Choroid plexus epithelial cell (primary cell): ENCODE data around the gene FBXO41.
A peak's percentile ranks its signal among the peaks of the same experiment; 100 is the strongest.

ENCODE experiments used
- DNase-seq: peaks from one replicate; pipeline ENCODE4 v3.0.0-alpha.2; 2010; ENCODE audit warnings: low read depth
- H3K4me3 ChIP-seq: 2 replicates; pipeline ENCODE4 v1.5.1; 2011; ENCODE audit warnings: low read depth, mild to moderate bottlenecking, control low read depth, low read length, moderate library complexity
- TF ChIP-seq, protein P1 (sequence below): conservative IDR thresholded peaks from 2 replicates; pipeline ENCODE4 v1.5.1; 2011; ENCODE audit warnings: low read depth, mild to moderate bottlenecking, control low read depth, inconsistent platforms, low read length, moderate library complexity

FBXO41 gene, protein sequence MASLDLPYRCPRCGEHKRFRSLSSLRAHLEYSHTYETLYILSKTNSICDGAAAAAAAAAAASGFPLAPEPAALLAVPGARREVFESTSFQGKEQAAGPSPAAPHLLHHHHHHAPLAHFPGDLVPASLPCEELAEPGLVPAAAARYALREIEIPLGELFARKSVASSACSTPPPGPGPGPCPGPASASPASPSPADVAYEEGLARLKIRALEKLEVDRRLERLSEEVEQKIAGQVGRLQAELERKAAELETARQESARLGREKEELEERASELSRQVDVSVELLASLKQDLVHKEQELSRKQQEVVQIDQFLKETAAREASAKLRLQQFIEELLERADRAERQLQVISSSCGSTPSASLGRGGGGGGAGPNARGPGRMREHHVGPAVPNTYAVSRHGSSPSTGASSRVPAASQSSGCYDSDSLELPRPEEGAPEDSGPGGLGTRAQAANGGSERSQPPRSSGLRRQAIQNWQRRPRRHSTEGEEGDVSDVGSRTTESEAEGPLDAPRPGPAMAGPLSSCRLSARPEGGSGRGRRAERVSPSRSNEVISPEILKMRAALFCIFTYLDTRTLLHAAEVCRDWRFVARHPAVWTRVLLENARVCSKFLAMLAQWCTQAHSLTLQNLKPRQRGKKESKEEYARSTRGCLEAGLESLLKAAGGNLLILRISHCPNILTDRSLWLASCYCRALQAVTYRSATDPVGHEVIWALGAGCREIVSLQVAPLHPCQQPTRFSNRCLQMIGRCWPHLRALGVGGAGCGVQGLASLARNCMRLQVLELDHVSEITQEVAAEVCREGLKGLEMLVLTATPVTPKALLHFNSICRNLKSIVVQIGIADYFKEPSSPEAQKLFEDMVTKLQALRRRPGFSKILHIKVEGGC

DNA sequence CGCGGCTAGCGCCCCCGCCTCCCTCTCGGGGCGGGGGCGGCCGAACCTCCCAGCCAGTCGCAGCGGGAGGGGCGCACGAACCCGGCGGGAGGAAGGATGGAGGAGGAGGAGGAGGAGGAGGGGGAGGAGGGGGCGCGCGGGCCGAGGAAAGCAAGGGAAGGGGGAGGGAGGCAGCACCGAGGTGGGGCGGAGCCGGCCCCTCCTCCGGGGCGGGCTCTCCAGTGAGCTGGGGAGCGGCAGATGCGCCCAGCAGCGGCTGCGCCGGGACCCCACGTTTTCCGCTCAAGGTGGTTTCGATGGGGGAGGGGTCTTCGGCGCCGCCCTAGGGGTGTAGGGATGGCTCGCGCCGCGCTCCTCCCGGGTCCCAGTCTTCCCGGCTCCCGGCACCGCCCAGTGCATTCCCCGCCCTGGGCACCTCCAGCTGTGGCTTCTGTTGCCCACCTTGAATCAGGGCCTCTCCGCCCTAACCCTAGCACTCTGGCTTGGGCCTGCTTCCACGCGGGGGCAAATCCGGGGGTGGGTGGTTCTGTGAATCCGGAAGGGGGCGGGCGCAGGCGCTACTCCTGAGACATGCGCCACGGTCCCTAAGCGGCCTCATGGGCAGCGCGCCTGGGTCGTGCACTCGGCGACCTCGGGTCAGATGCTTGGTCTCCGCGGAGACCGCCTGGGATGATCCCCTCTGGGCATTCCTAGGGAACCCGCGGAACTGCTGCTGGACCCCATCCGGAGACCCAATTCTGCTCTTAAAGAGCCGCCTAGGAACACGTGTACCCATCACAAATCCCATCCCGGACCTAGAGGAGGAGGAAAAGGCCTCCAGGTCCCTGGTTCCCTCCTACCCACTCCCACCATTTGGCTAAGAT, at the start of gene FBXO41:
Gene FBXO41 (minus strand): TSS at position 183 of the 863 bp plus-strand sequence. CDS start 14,848 bp downstream, outside the sequence.
- peak within 1 kb of the TSS; percentile 64 for H3K4me3 ChIP-seq
- DNase-seq: peak; percentile 25
- TF ChIP-seq, protein P1, sequence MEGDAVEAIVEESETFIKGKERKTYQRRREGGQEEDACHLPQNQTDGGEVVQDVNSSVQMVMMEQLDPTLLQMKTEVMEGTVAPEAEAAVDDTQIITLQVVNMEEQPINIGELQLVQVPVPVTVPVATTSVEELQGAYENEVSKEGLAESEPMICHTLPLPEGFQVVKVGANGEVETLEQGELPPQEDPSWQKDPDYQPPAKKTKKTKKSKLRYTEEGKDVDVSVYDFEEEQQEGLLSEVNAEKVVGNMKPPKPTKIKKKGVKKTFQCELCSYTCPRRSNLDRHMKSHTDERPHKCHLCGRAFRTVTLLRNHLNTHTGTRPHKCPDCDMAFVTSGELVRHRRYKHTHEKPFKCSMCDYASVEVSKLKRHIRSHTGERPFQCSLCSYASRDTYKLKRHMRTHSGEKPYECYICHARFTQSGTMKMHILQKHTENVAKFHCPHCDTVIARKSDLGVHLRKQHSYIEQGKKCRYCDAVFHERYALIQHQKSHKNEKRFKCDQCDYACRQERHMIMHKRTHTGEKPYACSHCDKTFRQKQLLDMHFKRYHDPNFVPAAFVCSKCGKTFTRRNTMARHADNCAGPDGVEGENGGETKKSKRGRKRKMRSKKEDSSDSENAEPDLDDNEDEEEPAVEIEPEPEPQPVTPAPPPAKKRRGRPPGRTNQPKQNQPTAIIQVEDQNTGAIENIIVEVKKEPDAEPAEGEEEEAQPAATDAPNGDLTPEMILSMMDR: no peak

DNA sequence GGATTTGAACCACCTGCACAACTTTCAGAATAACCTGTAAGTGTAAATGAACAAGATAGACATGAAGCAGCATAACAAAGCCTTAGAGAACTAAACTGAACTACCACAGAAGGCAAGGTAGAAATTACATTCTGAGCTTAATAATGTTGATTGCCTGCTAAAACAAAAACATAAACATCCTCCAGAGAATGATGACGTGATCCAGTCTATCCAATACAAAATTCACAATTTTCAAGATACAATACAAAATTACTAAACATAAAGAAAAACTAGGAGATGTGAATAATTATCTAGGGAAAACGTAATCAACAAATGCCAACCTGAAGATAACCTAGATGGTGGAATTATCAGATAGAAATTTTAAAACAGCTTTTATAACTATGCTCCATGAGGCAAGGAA, 49.8 kb upstream of the FBXO41 start:
- no peak for DNase-seq
- TF ChIP-seq, protein P1: no peak
- H3K4me3 ChIP-seq: no peak overlapping the region

DNA sequence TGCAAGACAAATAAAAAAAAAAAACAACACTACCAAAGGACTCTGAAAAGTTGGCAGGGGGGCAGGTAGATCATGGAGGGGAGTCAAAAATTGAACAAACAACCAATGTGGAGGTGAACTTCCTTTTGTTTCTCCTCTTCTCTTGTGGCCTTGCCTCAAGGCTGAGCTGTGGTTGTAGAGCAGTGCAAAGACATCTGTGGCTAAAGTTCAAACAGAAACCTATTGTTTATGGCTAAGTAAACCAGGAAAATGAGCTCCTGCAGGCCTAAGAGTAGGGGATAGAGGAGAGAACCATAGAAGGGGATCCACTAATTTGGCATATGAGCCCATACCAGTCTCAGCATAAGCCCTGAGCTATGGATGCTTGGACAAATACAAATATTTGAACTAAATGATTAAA, 49.3 kb upstream of the FBXO41 start:
- TF ChIP-seq, protein P1: no peak
- no peak overlapping the region for H3K4me3 ChIP-seq
- no peak for DNase-seq

DNA sequence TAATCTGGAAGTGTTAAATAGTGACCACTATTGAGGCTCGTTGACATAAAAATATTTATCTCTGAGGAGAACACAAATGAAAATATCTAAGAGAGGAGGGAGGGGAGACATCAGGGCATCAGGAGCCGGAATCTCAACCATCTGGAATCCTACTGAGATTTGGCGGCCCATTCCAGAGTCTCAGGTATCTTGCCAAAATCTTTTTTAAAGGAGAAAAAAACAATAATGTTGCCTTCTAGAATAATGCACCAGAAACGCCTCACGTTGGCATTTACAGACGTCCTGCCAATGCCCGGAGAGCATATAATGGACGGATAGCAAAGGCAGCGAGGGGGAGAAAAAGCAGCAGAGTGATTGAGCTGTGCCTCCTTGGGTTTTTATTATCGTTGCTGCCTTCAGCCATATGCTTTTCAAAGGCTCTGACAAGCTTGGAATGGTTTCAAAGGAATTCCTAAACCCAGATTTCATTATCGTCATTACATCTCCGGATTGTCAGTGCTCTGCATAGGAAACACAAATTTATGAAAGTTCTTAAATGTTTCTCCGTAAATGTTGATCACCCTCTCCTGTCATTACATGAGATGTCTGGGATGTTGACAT, 39.9 kb upstream of the FBXO41 start:
- DNase-seq: no peak
- TF ChIP-seq, protein P1: no peak
- no peak overlapping the region for H3K4me3 ChIP-seq

DNA sequence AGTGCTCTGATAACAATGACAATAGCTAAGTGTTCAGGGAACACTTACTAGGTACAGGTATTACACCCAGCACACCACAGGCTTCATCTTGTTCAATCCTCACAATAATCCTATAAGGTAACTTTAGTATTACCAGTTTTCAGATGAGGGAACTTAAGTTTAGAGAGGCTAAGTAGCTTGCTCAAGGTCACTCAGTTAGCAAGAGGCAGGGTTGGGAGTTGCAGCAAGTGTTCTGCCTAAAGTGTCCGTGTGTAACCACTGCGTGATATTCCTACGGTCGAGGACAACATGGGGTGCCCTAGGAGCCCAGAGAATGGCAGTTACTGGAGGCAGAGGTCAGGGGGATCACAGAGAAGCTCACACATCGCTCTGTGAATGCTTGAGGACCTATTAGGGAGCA, 39.3 kb upstream of the FBXO41 start:
- no peak overlapping the region for H3K4me3 ChIP-seq
- DNase-seq: no peak
- TF ChIP-seq, protein P1: no peak

DNA sequence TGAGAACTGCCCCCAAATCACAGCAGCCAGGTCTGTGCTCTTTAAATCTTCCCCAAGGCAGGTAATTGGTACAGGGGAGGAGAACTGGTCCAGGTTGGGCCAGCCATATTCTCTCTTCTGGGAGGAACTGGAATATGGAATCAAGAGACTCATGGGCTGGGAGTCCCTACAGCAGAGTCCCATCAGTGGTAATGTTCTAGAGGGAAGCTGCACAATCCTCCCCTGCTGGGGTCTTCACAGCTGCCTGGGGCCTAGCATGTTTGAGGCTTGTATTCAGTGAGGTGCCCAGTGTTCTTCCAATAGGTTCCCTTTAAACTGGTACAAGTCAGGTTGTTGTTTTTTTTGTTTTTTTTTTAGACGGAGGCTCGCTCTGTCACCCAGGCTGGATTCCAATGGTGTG, 30.2 kb upstream of the FBXO41 start:
- no peak for DNase-seq
- no peak overlapping the region for H3K4me3 ChIP-seq
- TF ChIP-seq, protein P1: no peak
